Measurements from ENCODE around the gene NEMP1.
"Not testable (repeated sequence)": the region's sequence is repeated elsewhere in the genome, so short reads cannot be mapped to it uniquely, and the experiment has no call there.

The NEMP1 gene

DNA sequence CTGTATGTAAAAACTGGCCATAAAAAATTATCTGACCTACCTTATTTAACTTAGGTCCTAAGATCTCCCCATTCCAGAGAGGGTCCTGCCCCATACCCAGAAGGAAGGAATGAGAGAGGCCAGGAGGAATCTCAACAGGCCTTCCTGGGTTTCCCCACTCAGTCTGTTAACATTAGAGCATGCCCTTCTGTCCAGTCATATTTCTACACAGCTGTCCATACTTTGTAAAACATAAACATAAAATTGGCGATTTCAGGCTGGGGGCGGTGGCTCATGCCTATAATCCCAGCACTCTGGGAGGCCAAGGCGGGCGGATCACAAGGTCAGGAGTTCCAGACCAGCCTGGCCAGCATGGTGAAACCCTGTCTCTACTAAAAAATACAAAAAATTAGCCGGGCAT, 56.3 kb downstream of the NEMP1 start:
- DNase-seq, result not testable (repeated sequence)

DNA sequence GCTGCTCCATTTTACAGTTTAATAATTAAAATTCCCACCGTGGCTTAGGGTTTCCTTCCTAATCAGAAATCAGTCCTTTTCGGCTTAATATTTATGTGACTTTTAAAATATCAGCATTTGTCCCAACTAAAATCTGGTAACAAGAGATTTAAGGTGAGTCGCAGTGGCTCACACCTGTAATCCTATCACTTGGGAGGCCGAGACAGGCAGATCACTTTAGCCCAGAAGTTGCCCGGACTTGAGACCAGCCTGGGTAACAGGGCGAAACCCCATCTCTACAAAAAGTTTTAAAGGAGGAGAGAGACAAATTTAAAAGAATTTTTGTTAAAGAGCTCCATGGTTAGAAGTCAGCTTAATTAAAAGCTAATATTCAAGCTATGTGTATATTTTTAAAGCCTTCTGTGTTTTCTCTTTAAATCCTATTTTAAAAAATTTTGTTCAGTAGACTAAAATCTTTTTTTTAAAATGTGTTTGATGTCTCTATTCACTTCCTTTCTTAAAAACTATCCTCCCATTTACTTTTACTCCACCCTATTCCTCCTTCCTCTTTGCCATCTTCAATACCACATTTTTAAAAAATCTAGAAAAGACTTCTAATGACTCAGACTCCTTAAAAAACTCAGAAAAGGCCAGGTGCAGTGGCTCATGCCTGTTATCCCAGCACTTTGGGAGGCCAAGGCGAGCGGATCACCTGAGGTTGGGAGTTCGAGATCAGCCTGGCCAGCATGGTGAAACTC, 58.4 kb downstream of the NEMP1 start:
- DNase-seq, result no peak

DNA sequence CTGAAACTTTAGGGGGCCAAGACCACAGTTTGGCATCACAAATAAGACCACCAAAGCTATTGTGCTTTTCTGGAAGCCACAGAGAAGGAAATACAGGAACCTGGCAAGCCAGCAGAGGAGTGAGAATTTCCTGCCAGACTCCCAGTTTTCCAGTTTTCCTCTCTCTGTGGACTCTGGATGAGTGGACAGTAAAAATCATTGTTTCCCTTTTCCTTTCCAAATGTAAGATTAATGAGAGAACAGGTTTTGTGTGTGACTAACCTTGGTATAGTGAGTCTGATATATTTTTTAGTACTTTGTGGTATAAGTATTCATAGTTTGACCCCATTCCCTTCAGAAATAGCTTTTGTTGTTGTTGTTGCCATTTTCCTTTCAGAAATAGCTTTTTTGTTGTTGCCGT, 59.7 kb downstream of the NEMP1 start:
- DNase-seq, result no peak

DNA sequence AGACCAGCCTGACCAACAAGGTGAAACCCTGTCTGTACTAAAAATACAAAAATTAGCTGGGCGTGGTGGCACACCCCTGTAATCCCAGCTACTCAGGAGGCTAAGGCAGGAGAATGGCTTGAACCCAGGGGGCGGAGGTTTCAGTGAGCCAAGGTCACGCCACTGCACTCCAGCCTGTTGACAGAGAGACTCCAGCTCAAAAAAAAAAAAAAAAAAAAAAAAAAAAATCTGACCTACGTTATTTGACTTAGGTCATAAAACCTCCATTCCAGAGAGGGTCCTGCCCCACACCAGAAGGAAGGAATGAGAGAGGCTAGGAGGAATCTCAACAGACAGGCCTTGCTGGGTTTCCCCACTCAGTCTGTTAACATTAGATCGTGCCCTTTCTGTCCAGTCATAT, 60.2 kb downstream of the NEMP1 start:
- DNase-seq, result not testable (repeated sequence)

DNA sequence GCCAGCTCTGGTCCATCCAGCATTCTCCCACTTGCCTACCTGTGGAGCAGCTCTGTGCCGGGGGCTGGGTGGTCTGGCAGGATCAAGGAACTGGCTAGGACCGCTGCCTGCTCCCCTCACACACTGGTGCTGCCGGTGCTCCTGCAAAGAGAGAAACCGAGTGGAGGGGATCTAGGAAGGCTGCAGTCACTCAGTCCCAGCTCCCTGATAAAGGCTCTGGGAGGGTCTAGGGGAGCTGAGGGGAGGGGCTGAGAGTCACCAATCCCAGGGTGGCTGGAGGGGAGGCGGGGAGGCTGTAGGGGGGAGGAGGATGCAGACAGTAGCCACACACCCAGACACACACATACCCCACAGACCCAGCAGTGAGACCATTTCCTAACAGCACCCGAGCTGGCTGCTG, 62.2 kb downstream of the NEMP1 start, which contains the start of gene TAC3:
Gene TAC3 (minus strand): TSS at position 182 of the 400 bp plus-strand sequence. CDS start 732 bp downstream, outside the sequence.
- no peak for DNase-seq

DNA sequence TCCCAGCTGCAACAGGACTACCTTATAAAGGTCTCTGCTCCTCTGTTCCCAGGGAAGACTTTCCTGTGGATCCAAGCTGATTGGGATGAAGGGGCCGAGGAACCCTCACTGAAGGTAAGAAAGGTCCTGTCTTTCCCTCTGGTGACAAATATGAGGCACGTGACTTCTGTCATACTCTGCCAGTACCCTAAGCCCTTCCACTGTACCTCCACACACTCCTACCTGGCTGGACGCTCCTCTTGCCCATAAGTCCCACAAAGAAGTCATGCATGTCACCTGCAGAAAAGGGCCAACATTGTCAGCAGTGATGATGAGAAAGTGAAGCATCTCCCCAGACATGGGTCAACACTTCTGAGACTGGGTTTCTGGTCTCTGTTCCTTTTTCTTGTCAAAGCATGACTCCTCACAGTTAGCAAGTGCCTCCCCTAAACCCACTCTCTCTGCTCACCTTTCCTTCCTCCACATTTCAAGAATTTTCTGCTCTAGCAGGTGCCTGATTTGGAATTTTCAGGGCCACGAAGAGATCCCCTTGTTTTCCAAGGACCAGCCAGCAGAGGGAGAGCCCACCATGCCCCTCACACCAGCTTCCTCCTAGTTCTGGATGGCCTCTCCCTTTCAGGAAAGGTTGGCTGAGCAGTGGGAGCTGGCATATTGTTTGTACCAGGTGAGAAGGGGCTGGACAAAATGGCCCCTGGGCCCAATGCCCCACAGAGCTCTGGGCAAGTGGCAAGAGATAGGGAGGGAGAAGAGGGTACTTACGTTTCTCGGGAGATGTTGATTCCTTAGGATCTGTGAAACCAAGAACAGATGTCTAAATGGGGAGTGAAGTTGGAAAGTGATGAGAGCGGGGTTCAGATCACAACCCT, 65.8 kb downstream of the NEMP1 start:
- no peak for DNase-seq

DNA sequence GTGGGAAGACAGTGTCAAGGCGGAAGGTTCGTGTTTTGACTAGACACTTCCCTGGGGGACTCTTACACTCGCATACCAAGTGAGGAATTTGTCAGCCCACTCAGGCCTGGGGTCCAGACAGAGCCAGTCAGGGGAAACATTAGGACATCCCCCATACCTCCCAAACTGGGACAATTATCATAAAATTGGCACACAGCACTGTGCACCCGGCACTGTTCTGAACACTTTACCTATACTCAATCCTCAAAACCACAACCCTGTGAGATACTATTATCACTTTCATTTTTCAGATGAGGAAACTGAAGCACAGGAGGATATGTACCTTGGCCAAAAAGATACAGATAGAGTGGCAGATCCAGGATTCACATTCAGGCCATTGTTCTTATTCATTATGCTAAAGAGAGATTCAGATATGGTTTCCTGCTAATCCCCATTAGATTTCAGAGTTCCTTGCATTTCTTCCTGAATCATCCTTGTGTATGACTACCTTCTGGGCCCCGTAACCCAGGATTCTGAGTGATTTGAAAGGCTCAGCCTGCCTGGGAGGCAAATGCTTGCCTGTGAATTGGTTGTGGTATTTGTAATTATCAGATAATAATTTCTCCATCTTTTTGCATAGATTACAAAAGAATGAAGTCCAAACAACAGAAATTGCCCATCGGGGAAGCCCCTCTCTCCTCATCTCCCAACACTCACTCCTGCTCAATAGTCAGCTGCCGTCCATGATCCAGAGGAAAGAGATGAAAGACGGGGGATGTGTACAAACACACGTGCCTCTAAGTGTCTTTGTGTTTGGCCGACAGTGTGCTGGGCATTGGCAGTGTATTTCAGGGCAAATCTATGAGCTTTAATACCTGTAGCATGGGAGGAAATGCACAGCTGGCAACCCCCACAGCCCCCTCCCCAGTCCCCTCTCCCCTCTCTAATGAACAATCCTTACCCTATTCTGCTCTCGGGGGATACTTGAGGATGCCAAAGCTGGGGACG, 66.9 kb downstream of the NEMP1 start:
- no peak for DNase-seq

DNA sequence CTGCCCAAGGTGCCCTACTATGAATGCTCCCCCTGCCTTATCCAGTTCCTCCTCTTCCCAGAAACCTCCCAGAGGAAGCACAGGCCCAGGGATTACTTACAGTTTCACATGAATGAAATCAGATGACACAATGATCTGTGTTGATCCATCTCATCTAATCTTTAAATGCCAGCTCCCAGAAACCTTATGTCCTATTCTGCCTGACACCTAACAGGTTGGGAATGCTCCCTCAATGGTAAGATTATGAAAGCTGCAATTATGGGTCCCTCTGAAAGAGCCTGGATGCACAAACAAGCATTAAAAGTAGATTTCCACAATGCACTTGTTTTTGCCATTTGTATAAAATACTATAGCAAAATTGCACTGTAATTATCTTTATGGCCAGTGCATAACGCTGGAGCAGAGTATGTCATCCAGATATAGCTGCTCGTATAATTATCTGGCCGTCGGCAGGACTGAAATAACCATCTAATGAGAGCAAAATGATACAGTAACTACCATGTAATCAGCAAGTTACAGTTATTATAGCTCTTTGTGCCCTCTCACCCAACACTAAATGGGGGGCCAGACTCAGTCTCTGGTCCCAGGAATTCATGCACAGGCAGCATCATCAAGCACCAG, 67.9 kb downstream of the NEMP1 start:
- DNase-seq, result no peak

DNA sequence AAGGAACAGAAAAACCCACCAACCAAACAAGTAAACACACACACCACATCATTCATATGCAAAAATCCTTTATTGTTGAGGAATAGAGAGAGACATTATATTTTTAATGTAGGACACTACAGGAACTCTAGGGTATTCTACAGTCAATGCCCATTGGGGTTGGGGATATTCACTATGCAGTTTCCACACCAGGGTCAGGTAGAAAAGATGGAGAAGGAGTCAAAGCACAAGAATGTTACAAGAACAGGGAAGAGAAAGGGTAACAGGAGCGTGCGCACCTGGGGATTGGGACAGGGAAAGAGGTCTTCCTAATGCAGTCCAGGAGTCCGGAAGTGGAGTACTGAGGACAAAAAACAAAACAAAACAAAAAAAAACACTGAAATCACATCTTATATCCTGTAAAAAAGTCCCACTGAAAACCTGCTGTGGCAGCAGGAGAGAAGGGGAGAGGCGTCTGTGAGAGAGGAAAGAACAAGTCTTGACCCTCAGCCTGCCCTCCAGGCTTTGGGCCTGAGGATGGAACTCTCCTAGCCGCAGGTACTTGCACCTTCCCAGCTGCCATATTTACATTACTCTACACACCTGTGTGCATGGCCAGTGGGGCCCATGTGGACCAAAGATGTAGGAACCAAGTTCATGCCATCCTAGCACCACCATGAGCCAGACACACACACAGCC, 68.5 kb downstream of the NEMP1 start:
- no peak for DNase-seq

DNA sequence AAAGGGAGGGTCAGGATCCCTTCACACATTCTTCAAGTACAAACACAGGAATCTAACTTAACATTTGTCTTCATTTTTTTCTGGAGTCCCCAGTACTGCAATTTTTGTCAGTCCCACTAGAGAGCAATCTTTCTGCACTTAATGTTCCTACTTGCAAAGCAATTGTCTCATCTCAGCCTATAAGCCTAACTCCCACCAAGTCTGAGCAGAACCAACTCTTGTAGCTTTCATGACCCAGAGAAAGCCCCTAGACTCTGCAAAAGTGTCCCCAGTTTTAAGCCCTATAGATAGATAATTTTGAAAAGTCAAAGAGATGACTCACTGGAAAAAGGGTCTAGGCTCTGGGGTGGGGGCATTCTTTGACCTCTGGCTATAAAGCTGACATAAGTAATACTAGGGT, 70.4 kb downstream of the NEMP1 start:
- DNase-seq, result no peak

DNA sequence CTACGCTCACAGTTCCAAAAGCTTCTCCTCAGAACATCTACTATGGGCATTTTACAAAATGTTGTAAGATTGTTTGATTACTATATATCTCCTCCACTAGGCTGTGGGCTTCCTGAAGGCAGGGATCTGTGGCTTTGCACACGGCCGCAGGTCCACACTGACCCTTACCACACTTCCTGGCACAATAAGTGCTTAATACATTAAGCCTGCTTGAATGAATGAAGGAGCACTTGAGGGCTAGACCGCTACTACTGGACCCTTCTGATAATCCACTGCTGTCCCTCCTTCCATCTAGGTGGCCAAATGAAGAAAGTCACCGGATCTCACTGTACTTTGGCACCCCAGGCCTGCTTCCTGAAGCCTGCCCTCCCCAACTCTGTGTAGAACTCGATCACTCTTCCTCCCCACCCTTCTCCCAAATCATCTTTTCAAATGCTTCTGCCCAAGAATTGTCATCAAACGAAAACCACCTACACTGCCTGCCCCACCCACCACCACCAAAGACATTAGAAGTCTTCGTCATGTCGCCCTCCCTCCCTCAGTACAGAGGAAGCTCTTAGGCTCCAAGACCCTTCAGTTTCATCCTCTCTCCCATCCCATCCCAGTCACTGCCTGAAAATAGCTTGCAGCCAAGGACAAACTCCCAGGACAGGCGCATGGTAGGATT, 71.6 kb downstream of the NEMP1 start:
- peak; percentile 43 for DNase-seq

DNA sequence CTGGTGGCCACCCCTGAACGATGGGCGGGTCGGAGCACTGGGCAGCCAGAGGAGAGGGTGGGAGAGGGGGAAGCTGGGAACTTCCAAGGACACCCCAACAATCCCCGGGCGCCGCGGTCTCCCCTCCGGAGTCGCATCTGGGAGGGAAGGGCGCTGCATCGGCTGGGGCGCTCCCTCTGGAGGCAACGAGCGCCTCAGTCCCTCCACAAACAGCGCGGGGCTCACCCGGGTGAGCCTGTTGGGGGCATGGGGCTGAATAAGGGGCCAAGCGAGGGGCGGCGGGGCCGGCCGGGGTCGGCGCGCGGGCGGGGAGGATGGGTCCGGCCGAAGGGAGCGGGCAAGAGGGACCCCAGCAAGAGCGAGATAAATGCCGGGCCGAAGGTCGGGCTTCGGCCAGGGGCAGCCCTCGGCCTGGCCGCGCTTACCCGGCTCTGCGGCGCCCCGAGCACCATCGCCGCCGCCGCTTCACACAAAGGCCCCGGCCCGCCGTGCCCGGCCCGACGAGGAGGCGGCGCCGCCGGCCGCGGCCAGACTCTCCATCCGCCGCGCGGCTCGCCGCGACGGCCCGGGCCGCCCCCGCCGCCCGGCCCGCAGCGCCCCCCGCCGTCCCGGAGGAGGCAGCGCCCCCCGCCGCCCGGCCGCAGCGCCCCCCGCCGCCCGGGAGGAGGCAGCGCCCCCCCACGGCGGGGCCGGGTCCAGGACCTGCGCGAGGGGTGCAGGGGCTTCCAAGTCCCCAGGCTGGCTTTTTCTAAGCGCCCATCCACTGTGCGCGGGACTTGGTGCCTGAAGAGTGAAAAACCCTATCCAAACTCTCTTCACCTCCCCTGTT, 72.4 kb downstream of the NEMP1 start, which contains the start of gene ZBTB39:
Gene ZBTB39 (minus strand): TSS at position 567 of the 829 bp plus-strand sequence. CDS start 1,629 bp downstream, outside the sequence.
- peak; percentile 78 for DNase-seq

Data from stimulated activated CD8-positive, alpha-beta memory T cell treated with anti-CD3 and anti-CD28 coated beads, Interleukin-4, amount 100 ng/mL, for 48 hours (primary cell).